Endothelial cell (in vitro differentiated cells): ENCODE data around the gene SP140. TPM values are rescaled to one million over a fixed set of nuclear protein-coding genes. Genes with fewer than 3 reads are reported as not detected.

Source experiments
- DNase-seq: peaks from one replicate; pipeline ENCODE4 v3.0.0; 2021; ENCODE audit warnings: low spot score
- H3K27ac Mint-ChIP-seq: one replicate; pipeline ENCODE4 v1.8.0; 2021; ENCODE audit warnings: mixed read lengths, inconsistent platforms; ENCODE audit not compliant: unreplicated experiment
- H3K27me3 Mint-ChIP-seq: one replicate; pipeline ENCODE4 v1.8.0; 2021; ENCODE audit warnings: mild to moderate bottlenecking, moderate library complexity, mixed read lengths, inconsistent platforms; ENCODE audit not compliant: unreplicated experiment
- H3K36me3 Mint-ChIP-seq: one replicate; pipeline ENCODE4 v1.8.0; 2021; ENCODE audit warnings: mild to moderate bottlenecking, low read depth, mixed read lengths, inconsistent platforms; ENCODE audit not compliant: unreplicated experiment
- H3K4me1 Mint-ChIP-seq: one replicate; pipeline ENCODE4 v1.8.0; 2021; ENCODE audit warnings: mild to moderate bottlenecking, mixed read lengths, inconsistent platforms; ENCODE audit not compliant: unreplicated experiment
- H3K4me3 Mint-ChIP-seq: one replicate; pipeline ENCODE4 v1.8.0; 2021; ENCODE audit warnings: mild to moderate bottlenecking, mixed read lengths, inconsistent platforms; ENCODE audit not compliant: unreplicated experiment
- H3K9me3 Mint-ChIP-seq: one replicate; pipeline ENCODE4 v1.8.0; 2021; ENCODE audit warnings: mixed read lengths, inconsistent platforms; ENCODE audit not compliant: unreplicated experiment
- CTCF ChIP-seq: fragments of 200-600 bp; sonication (generic); IDR thresholded peaks from one replicate; pipeline ENCODE4 v1.5.0; 2021; ENCODE audit warnings: antibody characterized with exemption; ENCODE audit not compliant: unreplicated experiment
- total RNA-seq: library from RNA; stranded (reverse); fragmentation: NEBNext Ultra II Directional; extraction: Animal tissue kit (Norgen Biotek cat#: 25700); gene quantifications from one replicate; pipeline ENCODE4 v1.2.1, GENCODE V29; 2021; ENCODE audit not compliant: unreplicated experiment

The SP140 gene
- total RNA-seq, 1 donor from 2014 or later = not detected

GRCh38 chr2:230224458-230224857 lies 1.1 kb upstream of the SP140 start:
- Mint-ChIP-seq H3K9me3 (no peaks in the 10 kb centered on the region), H3K27me3 (no peaks in the 10 kb centered on the region), H3K4me1 (peaks cover 15% of the 10 kb centered on the region), H3K27ac (no peak overlapping the region), H3K36me3 (no peaks in the 10 kb centered on the region), H3K4me3 (no peak overlapping the region)
- no peak for DNase-seq
- no peak for TF ChIP-seq CTCF

GRCh38 chr2:230226051-230226551 lies 565 bp downstream of the SP140 start:
- H3K27ac Mint-ChIP-seq = no peak overlapping the region

GRCh38 chr2:230227216-230227615 lies 1.7 kb downstream of the SP140 start:
- no peak for TF ChIP-seq CTCF
- Mint-ChIP-seq H3K9me3 (no peaks in the 10 kb centered on the region), H3K4me1 (peaks cover 6% of the 10 kb centered on the region), H3K36me3 (no peaks in the 10 kb centered on the region), H3K27me3 (no peaks in the 10 kb centered on the region), H3K27ac (no peak overlapping the region), H3K4me3 (no peak overlapping the region)
- DNase-seq = no peak

More at GRCh38 chr2:230226051-230226551, 565 bp downstream of the SP140 start:
- TF ChIP-seq CTCF = no peak
- Mint-ChIP-seq H3K4me1 (peaks cover 6% of the 10 kb centered on the region), H3K9me3 (no peaks in the 10 kb centered on the region), H3K27me3 (no peaks in the 10 kb centered on the region), H3K4me3 (no peak overlapping the region), H3K36me3 (no peaks in the 10 kb centered on the region)
- DNase-seq = no peak

GRCh38 chr2:230230087-230230486 lies 4.6 kb downstream of the SP140 start:
- no peak overlapping the region for H3K27ac Mint-ChIP-seq

More at GRCh38 chr2:230230087-230230486, 4.6 kb downstream of the SP140 start:
- Mint-ChIP-seq H3K4me1 (peaks cover 6% of the 10 kb centered on the region), H3K9me3 (no peaks in the 10 kb centered on the region), H3K27me3 (no peaks in the 10 kb centered on the region), H3K4me3 (no peak overlapping the region), H3K36me3 (no peaks in the 10 kb centered on the region)
- TF ChIP-seq CTCF = no peak
- no peak for DNase-seq
